Esophagus (tissue), 2 donors: ENCODE data around the gene SDSL. TPM values are rescaled to one million over a fixed set of nuclear protein-coding genes. Genes with fewer than 3 reads are reported as not detected.

Experiments used
- H3K27ac ChIP-seq, 2 donors: one replicate each; pipeline ENCODE4 v1.5.1; 2013; ENCODE audit warnings: low read depth in 2 of 2, mild to moderate bottlenecking in 2 of 2, inconsistent platforms in 1 of 2, low read length in 1 of 2, moderate library complexity in 1 of 2
- H3K27me3 ChIP-seq, 2 donors: one replicate each; pipeline ENCODE4 v1.6.1; 2013; ENCODE audit warnings: low read length in 2 of 2, control low read depth in 1 of 2, mild to moderate bottlenecking in 1 of 2; ENCODE audit not compliant: insufficient read depth in 2 of 2, control insufficient read depth in 1 of 2
- H3K36me3 ChIP-seq, 2 donors: one replicate each; pipeline ENCODE4 v1.6.1; 2013; ENCODE audit warnings: low read length in 1 of 2; ENCODE audit not compliant: control insufficient read depth in 2 of 2, insufficient read depth in 2 of 2
- H3K4me1 ChIP-seq, 2 donors: one replicate each; pipeline ENCODE4 v1.6.1; 2013; ENCODE audit warnings: low read length in 1 of 2; ENCODE audit not compliant: control insufficient read depth in 2 of 2, insufficient read depth in 2 of 2
- H3K4me3 ChIP-seq, 2 donors: one replicate each; pipeline ENCODE4 v1.5.1; 2013; ENCODE audit warnings: low read length in 2 of 2, mild to moderate bottlenecking in 2 of 2, low read depth in 1 of 2, moderate library complexity in 1 of 2
- H3K9me3 ChIP-seq, 2 donors: one replicate each; pipeline ENCODE4 v1.6.1; 2013; ENCODE audit warnings: mild to moderate bottlenecking in 2 of 2, low read depth in 1 of 2, low read length in 1 of 2, moderate library complexity in 1 of 2; ENCODE audit not compliant: control insufficient read depth in 2 of 2, insufficient read depth in 1 of 2
- WGBS, 2 donors: extraction: QIAGEN DNeasy Blood & Tissue Kit; methylation state at CpG; one replicate each; pipeline ENCODE4 v1.1.7; 2013; 5-methylcytosine and 5-hydroxymethylcytosine counted together
- polyA plus RNA-seq, 2 donors: library from polyadenylated mRNA; stranded (reverse); fragments of 200-250 nt; gene quantifications; one replicate each; pipeline ENCODE4 v1.2.3, GENCODE V29; 2013
- donor health status: healthy with polysubstance abuse.
- donor health status: Bipolar disorder and iron deficiency.

The SDSL gene
- polyA plus RNA-seq, 2 donors: 0.65 to 1.3 TPM

GRCh38 chr12:113386866-113387566, 35.2 kb upstream of the SDSL start:
- H3K4me1 ChIP-seq: no peaks in the 10 kb centered on the region
- H3K4me3 ChIP-seq: no peak overlapping the region
- H3K27me3 ChIP-seq: no peaks in the 10 kb centered on the region
- peaks cover 8 to 23% of the 10 kb centered on the region in 2 donors for H3K36me3 ChIP-seq
- H3K27ac ChIP-seq: no peak overlapping the region
- 95 to 98% methylated on average over 12 of the region's 12 CpGs for WGBS, 2 donors
- no peaks in the 10 kb centered on the region for H3K9me3 ChIP-seq

- H3K27ac ChIP-seq: no peak overlapping the region
- WGBS, 2 donors: 94 to 95% methylated on average over 11 of the region's 11 CpGs
- no peaks in the 10 kb centered on the region for H3K4me1 ChIP-seq
- H3K9me3 ChIP-seq: no peaks in the 10 kb centered on the region
- no peak overlapping the region for H3K4me3 ChIP-seq
- peaks cover 8 to 23% of the 10 kb centered on the region in 2 donors for H3K36me3 ChIP-seq
- no peaks in the 10 kb centered on the region for H3K27me3 ChIP-seq
Observed at GRCh38 chr12:113387631-113388030, 34.5 kb upstream of the SDSL start.

GRCh38 chr12:113388351-113388750, 33.8 kb upstream of the SDSL start:
- Histone ChIP-seq H3K27me3 (no peaks in the 10 kb centered on the region), H3K4me1 (no peaks in the 10 kb centered on the region), H3K36me3 (peaks cover 8 to 20% of the 10 kb centered on the region in 2 donors), H3K27ac (no peak overlapping the region), H3K4me3 (no peak overlapping the region), H3K9me3 (no peaks in the 10 kb centered on the region)
- WGBS, 2 donors: 95 to 96% methylated on average over 14 of the region's 14 CpGs

DNA sequence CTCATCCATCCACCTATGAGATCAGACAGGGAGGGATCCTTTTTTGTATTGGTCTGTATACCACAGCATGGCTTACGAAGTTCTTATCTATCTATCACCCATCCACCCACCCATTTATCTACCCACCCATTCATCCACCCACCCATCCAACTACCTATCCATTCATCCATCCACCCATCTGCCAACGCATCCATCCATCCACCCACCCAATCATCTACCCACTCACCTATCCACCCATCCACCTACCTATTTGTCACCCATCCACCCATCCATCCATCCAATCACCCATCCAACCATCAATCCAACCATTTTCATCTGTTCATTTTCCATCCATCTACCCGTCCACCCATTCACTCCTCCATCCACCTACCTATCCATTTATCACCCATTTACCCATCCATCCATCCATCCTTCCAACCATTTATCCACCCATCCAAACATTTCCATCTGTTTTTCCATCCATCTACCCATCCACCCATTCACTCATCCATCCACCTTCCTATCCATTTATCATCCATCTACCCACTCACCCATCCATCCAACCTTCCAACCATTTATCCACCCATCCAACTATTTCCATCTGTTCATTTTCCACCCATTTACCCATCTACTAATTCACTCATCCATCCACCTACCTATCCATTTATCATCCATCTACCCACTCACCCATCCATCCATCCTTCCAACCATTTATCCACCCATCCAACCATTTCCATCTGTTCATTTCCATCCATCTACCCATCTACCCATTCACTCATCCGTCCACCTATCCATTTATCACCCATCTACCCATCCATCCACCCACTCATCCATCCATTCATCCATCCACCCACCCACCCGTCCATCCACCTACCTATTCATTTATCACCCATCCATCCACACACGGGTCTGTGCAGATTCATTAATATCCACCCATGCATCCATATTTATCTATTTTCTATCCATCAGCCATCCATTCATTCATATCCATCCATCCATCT, 31.8 kb upstream of the SDSL start:
- no peak overlapping the region for H3K4me3 ChIP-seq
- no peaks in the 10 kb centered on the region for H3K4me1 ChIP-seq
- H3K36me3 ChIP-seq: peaks cover 8 to 15% of the 10 kb centered on the region in 2 donors
- H3K27ac ChIP-seq: no peak overlapping the region
- WGBS, 2 donors: 93 to 95% methylated on average over 6 of the region's 6 CpGs
- H3K27me3 ChIP-seq: no peaks in the 10 kb centered on the region
- peaks cover 0 to 2% of the 10 kb centered on the region in 2 donors for H3K9me3 ChIP-seq

DNA sequence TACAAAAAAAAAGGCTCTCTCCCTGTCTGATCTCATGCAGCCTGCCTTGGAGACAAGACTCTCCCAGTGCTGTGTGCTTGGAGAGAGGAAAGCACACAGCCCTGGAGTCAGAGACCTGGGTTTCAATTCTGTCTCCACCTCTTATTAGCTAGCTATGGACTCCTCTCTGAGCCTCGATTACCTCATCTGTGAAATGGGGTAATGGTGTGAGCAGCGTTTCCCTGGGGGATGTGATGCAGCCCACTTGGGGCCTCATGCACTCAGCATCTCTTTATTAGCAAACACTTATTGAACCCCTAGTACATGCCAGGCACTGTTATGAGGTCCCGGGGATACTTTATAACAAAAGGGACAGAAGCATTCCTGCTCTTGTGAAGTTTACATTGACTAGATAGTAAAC, 31.0 kb upstream of the SDSL start:
- H3K27me3 ChIP-seq: no peaks in the 10 kb centered on the region
- H3K9me3 ChIP-seq: peaks cover 0 to 2% of the 10 kb centered on the region in 2 donors
- H3K27ac ChIP-seq: no peak overlapping the region
- H3K36me3 ChIP-seq: peaks cover 8 to 15% of the 10 kb centered on the region in 2 donors
- H3K4me1 ChIP-seq: no peaks in the 10 kb centered on the region
- WGBS, 2 donors: 93 to 99% methylated on average over 3 of the region's 3 CpGs
- no peak overlapping the region for H3K4me3 ChIP-seq

- H3K27ac ChIP-seq: no peak overlapping the region
- peaks cover 7 to 13% of the 10 kb centered on the region in 2 donors for H3K36me3 ChIP-seq
- H3K9me3 ChIP-seq: peaks cover 0 to 2% of the 10 kb centered on the region in 2 donors
- H3K4me1 ChIP-seq: no peaks in the 10 kb centered on the region
- 88 to 95% methylated on average over 9 of the region's 9 CpGs for WGBS, 2 donors
- H3K4me3 ChIP-seq: no peak overlapping the region
- H3K27me3 ChIP-seq: no peaks in the 10 kb centered on the region
Observed at GRCh38 chr12:113391650-113392337, 30.4 kb upstream of the SDSL start.

- whole genome bisulfite sequencing, 2 donors: 74 to 87% methylated on average over 7 of the region's 7 CpGs
- H3K36me3 ChIP-seq: peaks cover 0 to 8% of the 10 kb centered on the region in 2 donors
Observed at GRCh38 chr12:113392520-113392919, 29.7 kb upstream of the SDSL start.

DNA sequence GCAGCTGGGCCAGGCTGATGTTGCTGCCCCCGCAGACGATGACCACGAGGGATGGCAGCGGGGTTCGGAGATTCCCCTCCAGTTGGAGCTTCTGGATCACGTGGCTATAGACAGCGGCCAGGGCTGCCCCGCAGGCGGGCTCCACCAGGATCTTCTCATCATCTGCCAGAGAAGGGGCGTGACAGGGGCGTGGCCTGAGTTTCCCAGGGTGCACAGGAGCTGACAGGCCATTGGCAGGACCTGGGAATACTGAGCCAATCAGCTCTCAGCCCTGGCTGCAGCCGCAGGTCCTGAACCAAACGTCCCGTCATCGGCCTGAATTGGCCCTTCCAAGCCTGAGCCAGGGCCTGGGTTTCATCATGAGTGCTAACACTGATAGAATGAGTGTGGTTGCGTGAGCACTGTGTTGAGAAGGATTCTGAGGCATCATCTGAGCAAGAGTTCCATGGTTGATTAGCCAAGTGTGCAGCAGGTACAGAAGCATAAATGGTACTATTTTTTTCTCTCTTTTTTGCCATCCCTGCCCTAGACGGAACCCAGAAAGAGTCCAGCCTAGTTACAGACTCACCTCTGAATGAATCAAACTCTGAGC, 29.1 kb upstream of the SDSL start:
- H3K4me3 ChIP-seq: no peak overlapping the region
- no peaks in the 10 kb centered on the region for H3K27me3 ChIP-seq
- peaks cover 0 to 5% of the 10 kb centered on the region in 2 donors for H3K36me3 ChIP-seq
- 69 to 74% methylated on average over 17 of the region's 17 CpGs for WGBS, 2 donors
- no peak overlapping the region for H3K27ac ChIP-seq
- H3K9me3 ChIP-seq: peaks cover 0 to 2% of the 10 kb centered on the region in 2 donors
- no peaks in the 10 kb centered on the region for H3K4me1 ChIP-seq

More at GRCh38 chr12:113392520-113392919, 29.7 kb upstream of the SDSL start:
- H3K4me1 ChIP-seq: no peaks in the 10 kb centered on the region
- no peak overlapping the region for H3K27ac ChIP-seq
- no peak overlapping the region for H3K4me3 ChIP-seq
- peaks cover 0 to 2% of the 10 kb centered on the region in 2 donors for H3K9me3 ChIP-seq
- no peaks in the 10 kb centered on the region for H3K27me3 ChIP-seq

- H3K27ac ChIP-seq: no peak overlapping the region
- H3K4me3 ChIP-seq: no peak overlapping the region
- no peaks in the 10 kb centered on the region for H3K4me1 ChIP-seq
- H3K27me3 ChIP-seq: no peaks in the 10 kb centered on the region
- peaks cover 0 to 2% of the 10 kb centered on the region in 2 donors for H3K9me3 ChIP-seq
- peaks cover 0 to 5% of the 10 kb centered on the region in 2 donors for H3K36me3 ChIP-seq
- 82 to 87% methylated on average over 5 of the region's 5 CpGs for WGBS, 2 donors
Observed at GRCh38 chr12:113393749-113394148, 28.4 kb upstream of the SDSL start.
